Right lobe of liver (tissue), 4 donors: Measurements from ENCODE around the gene POU2F3.

ENCODE experiments used
- POLR2A ChIP-seq: fragments of 450-650 bp; IDR thresholded peaks from one replicate; pipeline ENCODE4 v1.6.1; 2017; ENCODE audit warnings: antibody characterized with exemption, mild to moderate bottlenecking
- TF ChIP-seq, protein P1 (sequence below), 4 donors: fragments of 200-600 bp in 3 of 4; fragments of 450-650 bp in 1 of 4; IDR thresholded peaks; one replicate each; pipeline versions ENCODE4 v1.5.1 to v1.8.0; 2016 to 2022; ENCODE audit warnings: antibody characterized with exemption in 4 of 4, mild to moderate bottlenecking in 2 of 4
- donor health status: DM: no; HTN: no; CAD: no.
- donor health status: DM: no; HTN: no; CAD: no.
- donor health status: DM: no; HTN: yes; CAD: no.

DNA sequence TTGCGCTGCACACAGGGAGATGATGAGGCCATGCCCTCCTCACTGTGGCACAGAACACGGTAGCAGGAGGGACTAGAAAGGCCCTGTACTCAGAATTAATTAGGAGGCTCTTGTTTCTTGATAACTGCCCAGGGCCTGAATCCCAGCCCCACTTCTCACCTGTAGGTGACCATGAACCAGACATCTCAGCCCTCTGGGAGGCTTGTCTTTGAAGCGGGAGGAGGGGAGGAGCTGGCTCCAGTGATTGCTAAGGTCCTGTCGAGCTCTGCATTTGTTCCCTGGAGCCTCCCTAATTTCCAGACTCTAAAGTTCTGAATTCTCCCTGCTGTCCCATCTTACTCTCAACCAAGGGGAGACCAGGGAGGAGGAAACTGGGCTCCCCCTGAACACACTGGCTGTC is 48.9 kb upstream of the POU2F3 start:
- no peak for TF ChIP-seq POLR2A
- TF ChIP-seq, protein P1, sequence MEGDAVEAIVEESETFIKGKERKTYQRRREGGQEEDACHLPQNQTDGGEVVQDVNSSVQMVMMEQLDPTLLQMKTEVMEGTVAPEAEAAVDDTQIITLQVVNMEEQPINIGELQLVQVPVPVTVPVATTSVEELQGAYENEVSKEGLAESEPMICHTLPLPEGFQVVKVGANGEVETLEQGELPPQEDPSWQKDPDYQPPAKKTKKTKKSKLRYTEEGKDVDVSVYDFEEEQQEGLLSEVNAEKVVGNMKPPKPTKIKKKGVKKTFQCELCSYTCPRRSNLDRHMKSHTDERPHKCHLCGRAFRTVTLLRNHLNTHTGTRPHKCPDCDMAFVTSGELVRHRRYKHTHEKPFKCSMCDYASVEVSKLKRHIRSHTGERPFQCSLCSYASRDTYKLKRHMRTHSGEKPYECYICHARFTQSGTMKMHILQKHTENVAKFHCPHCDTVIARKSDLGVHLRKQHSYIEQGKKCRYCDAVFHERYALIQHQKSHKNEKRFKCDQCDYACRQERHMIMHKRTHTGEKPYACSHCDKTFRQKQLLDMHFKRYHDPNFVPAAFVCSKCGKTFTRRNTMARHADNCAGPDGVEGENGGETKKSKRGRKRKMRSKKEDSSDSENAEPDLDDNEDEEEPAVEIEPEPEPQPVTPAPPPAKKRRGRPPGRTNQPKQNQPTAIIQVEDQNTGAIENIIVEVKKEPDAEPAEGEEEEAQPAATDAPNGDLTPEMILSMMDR (IDR thresholded peaks at IDR 0.05), result no peak
